ENCODE data around the gene ST6GALNAC6.

Gene ST6GALNAC6

DNA sequence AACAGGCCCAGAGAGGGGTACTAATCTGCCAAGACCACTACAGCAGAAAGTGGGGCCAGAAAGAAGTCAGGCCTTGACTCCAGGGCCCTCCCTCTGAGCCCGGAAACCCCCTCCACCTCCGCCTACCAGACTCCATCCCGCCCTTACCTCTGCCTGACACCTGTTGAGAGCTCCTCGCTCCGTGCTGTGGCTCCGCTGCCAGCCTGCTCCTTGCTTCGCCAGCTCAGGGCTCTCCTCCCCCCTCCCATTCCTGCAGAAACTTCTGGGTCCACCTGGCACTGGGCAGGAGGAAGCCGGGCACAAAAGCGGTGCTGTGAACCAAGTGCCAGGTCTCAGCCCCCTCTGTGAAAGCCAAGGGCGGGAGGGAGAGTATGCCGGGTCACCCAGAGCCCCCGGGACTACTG, 6.4 kb upstream of the ST6GALNAC6 start:
- Histone ChIP-seq H3K9me3 (ENCODE audit: severe bottlenecking) (no peaks in the 10 kb centered on the region), H3K27me3 (ENCODE audit: insufficient read depth, low read depth, severe bottlenecking) (no peaks in the 10 kb centered on the region), H3K36me3 (peaks cover 8% of the 10 kb centered on the region), H3K27ac (no peak overlapping the region), H3K4me3 (ENCODE audit: low read depth, low read length) (no peak overlapping the region)
- no peak for DNase-seq
- TF ChIP-seq, protein P1, sequence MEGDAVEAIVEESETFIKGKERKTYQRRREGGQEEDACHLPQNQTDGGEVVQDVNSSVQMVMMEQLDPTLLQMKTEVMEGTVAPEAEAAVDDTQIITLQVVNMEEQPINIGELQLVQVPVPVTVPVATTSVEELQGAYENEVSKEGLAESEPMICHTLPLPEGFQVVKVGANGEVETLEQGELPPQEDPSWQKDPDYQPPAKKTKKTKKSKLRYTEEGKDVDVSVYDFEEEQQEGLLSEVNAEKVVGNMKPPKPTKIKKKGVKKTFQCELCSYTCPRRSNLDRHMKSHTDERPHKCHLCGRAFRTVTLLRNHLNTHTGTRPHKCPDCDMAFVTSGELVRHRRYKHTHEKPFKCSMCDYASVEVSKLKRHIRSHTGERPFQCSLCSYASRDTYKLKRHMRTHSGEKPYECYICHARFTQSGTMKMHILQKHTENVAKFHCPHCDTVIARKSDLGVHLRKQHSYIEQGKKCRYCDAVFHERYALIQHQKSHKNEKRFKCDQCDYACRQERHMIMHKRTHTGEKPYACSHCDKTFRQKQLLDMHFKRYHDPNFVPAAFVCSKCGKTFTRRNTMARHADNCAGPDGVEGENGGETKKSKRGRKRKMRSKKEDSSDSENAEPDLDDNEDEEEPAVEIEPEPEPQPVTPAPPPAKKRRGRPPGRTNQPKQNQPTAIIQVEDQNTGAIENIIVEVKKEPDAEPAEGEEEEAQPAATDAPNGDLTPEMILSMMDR (IDR thresholded peaks at IDR 0.05; ENCODE audit: low read depth, low read length) = no peak

DNA sequence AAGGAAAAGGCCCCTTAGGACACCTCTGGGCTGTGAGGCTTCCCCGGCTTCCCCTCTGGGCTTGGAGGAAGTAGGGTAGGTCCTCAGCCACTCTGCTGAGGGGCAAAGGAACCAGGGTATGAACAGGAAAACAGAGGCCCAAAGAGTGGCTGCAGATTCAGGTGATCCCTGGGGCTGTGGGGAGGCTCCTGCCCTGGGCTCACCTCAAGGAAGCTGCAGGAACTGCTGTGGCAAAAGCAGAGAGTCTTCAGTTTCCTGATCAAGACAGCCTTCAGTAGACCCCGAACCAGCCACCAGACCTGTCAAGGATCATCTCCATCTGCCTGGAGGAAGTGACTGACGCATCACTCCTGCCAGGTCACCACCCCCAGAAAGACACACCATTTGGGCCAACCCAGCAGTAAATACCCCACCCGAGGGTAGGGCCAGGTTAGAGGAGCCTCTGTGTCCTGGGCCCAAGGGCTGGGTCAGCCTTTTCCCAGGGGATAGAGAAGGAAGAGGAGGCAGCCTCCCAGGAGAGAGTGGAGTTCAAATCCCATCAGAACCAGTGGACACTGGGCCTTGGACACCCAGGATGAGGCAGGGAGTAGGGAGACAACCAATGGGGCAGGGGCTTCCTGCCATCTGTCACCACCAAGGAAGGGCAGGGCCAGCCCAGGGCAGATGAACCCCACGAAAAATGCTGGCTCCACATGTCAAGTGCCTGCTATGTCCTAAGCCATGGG, 5.8 kb upstream of the ST6GALNAC6 start:
- Histone ChIP-seq H3K36me3 (peaks cover 4% of the 10 kb centered on the region; the same call in 1 of the 2 replicates), H3K9me3 (ENCODE audit: severe bottlenecking) (no peaks in the 10 kb centered on the region), H3K27me3 (ENCODE audit: insufficient read depth, low read depth, severe bottlenecking) (no peaks in the 10 kb centered on the region), H3K27ac (peak overlapping the region; percentile 38), H3K4me3 (ENCODE audit: low read depth, low read length) (no peak overlapping the region)
- TF ChIP-seq, protein P1 (IDR thresholded peaks at IDR 0.05; ENCODE audit: low read depth, low read length) = no peak
- no peak for DNase-seq

DNA sequence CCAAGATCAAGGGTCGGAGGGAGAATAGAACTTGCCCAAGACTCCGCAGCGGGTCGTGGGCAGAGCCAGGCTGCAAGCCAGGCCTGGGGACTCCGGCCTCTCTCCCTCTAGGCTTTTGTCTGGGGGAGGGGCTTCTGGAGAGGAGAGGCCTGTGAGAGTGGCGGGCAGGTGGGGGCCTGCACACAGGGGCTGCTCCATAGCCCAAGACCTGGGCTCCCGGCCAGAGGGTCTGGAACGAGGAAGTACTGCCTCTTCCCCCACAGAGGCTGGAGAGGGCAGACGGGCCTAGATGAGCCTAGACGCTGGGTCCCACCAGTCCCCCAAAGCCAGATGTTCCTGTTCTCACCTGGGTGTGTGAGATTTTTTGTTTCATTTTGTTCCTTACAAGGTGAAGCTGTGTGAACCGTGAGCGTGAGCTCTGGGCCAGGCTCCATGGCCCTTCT, 5.2 kb upstream of the ST6GALNAC6 start:
- Histone ChIP-seq H3K27ac (peak overlapping the region; percentile 38), H3K9me3 (ENCODE audit: severe bottlenecking) (no peaks in the 10 kb centered on the region), H3K27me3 (ENCODE audit: insufficient read depth, low read depth, severe bottlenecking) (no peaks in the 10 kb centered on the region), H3K36me3 (peaks cover 4% of the 10 kb centered on the region; the same call in 1 of the 2 replicates), H3K4me3 (ENCODE audit: low read depth, low read length) (no peak overlapping the region)
- TF ChIP-seq, protein P1 (IDR thresholded peaks at IDR 0.05; ENCODE audit: low read depth, low read length) = no peak
- no peak for DNase-seq

DNA sequence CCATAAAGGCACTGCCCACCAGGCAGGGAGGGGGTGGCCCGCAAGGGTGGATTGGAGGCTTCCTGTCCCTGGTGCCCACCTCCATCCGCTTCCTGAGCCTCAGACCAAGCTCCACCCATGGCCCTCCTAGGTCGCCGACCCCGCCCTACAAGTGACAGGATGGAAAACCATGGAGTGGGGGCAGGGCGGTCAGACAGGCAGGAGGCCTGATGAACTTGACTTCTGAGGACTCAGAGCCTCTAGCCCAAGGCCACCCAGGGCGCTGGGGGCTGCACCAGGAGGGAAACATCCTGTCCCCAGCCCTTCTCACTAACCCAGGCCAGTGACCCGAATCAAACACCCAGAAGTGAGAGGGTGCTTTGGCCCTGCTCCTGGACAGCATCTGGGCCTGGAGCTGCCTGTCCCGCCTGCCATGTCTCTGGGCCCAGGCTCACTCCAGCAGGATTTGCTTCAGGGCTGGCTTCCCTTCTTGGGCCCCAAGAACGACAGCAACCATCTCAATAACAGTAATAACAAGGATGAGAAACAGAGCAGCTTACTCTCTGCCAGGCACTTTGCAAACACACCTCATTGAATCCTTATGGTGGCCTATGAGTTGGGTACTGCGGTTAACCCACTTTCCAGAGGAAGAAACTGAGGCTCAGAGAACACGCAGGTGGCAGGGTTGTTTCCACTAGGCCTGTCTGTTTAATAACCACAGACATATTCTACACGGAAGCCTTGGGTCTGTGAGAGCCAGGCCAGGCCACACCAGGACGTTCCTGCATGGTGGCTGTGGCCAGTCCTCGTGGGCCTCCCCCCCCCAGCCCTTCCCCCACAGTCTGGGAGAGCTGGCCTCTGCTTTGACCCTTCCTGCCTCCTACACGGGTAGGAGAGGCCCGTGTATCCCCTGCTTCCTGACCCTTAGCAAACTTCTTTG, 4.4 kb upstream of the ST6GALNAC6 start:
- no peak overlapping the region for H3K4me3 ChIP-seq (ENCODE audit: low read depth, low read length)
- no peaks in the 10 kb centered on the region for H3K9me3 ChIP-seq (ENCODE audit: severe bottlenecking)
- H3K36me3 ChIP-seq = peaks cover 3% of the 10 kb centered on the region; the same call in 1 of the 2 replicates
- TF ChIP-seq, protein P1 (IDR thresholded peaks at IDR 0.05; ENCODE audit: low read depth, low read length) = no peak
- H3K27me3 ChIP-seq (ENCODE audit: insufficient read depth, low read depth, severe bottlenecking) = no peaks in the 10 kb centered on the region
- peak; percentile 86 for DNase-seq
- peak overlapping the region; percentile 38 for H3K27ac ChIP-seq

DNA sequence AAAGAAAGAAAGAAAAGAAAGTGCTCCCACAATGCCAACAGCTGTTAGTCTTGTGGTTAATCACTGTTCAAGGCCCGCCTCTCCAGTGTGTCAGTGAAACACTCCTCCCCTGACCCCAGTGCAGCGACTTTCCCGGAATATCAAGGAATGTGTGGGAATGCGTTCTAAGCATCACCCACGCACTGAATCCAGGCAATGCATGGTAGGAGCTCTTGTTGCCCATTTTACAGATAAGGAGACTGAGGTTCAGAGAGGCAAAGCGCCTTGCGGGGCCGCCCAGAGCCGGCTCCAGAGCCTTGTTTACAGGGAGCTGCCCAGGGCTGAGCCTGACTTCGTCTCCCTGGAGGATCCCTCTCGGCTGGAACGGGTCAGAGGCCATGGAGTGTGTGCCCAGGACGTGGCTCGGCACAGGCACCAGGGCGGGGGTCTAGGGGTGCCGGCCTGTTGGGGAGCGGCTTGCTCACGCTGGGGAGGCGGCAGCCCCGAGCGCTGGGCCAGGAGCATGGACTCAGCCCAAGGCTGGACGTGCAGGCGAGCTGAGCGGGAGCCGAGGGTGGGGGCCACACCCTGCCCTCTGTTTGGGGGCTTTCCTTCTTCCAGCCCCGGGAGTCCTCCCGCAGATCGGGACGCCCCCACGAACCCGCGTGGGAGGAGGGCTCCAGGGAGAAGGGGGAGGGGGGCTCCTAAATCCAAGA, 823 bp downstream of the ST6GALNAC6 start:
- H3K27ac ChIP-seq = peak overlapping the region; percentile 71
- DNase-seq = no peak
- peaks cover 43% of the 10 kb centered on the region for H3K36me3 ChIP-seq
- no peaks in the 10 kb centered on the region for H3K27me3 ChIP-seq (ENCODE audit: insufficient read depth, low read depth, severe bottlenecking)
- TF ChIP-seq, protein P1 (IDR thresholded peaks at IDR 0.05; ENCODE audit: low read depth, low read length) = no peak
- peaks cover 1% of the 10 kb centered on the region for H3K9me3 ChIP-seq (ENCODE audit: severe bottlenecking)
- H3K4me3 ChIP-seq (ENCODE audit: low read depth, low read length) = peak overlapping the region; percentile 80
